ENCODE measurements around the gene PLPP2. TPM values are rescaled to one million over a fixed set of nuclear protein-coding genes. Genes with fewer than 3 reads are reported as not detected.
"Not testable (repeated sequence)": the region's sequence is repeated elsewhere in the genome, so short reads cannot be mapped to it uniquely, and the experiment has no call there.

Gene PLPP2
- total RNA-seq, 1 donor from 2014 or later = 224 TPM

GRCh38 chr19:271856-272255 is 19.3 kb downstream of the PLPP2 start:
- no peak for DNase-seq (ENCODE audit: low spot score)

GRCh38 chr19:270766-271318 is 20.4 kb downstream of the PLPP2 start:
- DNase-seq (ENCODE audit: low spot score) = not testable (repeated sequence)

- no peak for DNase-seq (ENCODE audit: low spot score)
Measured at GRCh38 chr19:269241-269640, 22.0 kb downstream of the PLPP2 start.

GRCh38 chr19:262125-262524 is 29.1 kb downstream of the PLPP2 start:
- no peak for DNase-seq (ENCODE audit: low spot score)

- not testable (repeated sequence) for DNase-seq (ENCODE audit: low spot score)
Measured at GRCh38 chr19:256804-257203, 34.4 kb downstream of the PLPP2 start.

GRCh38 chr19:252421-253186 is 38.6 kb downstream of the PLPP2 start:
- not testable (repeated sequence) for DNase-seq (ENCODE audit: low spot score)

- no peak for DNase-seq (ENCODE audit: low spot score)
Measured at GRCh38 chr19:246551-246950, 44.7 kb downstream of the PLPP2 start.

GRCh38 chr19:245900-246299 is 45.3 kb downstream of the PLPP2 start:
- DNase-seq (ENCODE audit: low spot score) = not testable (repeated sequence)

- DNase-seq (ENCODE audit: low spot score) = no peak
Measured at GRCh38 chr19:245457-245856, 45.7 kb downstream of the PLPP2 start.

Other genes with a start within 250 kb of the PLPP2 start
- not detected for gene OR4F17, start 184.3 kb downstream of the PLPP2 start, total RNA-seq
- 27.9 TPM for gene MIER2, start 53.4 kb upstream of the PLPP2 start, total RNA-seq
- gene C2CD4C, start 117.7 kb upstream of the PLPP2 start, total RNA-seq = 172 TPM
- gene SHC2, start 169.6 kb upstream of the PLPP2 start, total RNA-seq = 139 TPM
- gene MADCAM1, start 205.1 kb upstream of the PLPP2 start, total RNA-seq = 5.8 TPM
- 33.8 TPM for gene TPGS1, start 216.1 kb upstream of the PLPP2 start, total RNA-seq
- gene CDC34, start 240.4 kb upstream of the PLPP2 start, total RNA-seq = 53.3 TPM

Data from mucosa of gallbladder (tissue), 1 donor.